H1 (cell line): ENCODE results near the gene DSCAM. TPM values are rescaled to one million over a fixed set of nuclear protein-coding genes. Genes with fewer than 3 reads are reported as not detected.

Experiments used
- CTCF ChIA-PET: fragments of 300-600 bp; sonication (Branson Sonifier 250); formaldehyde crosslinking; loops from one replicate; lab custom pipeline; 2021; ENCODE audit not compliant: partially characterized antibody; lab: Charles Lee
- POLR2A ChIA-PET: fragments of 300-600 bp; sonication (Branson Sonifier 250); formaldehyde crosslinking; loops from one replicate; lab custom pipeline; 2021; ENCODE audit warnings: inconsistent platforms; ENCODE audit not compliant: partially characterized antibody; lab: Charles Lee
- DNase-seq, 2 experiments: peaks; one replicate each; pipeline versions ENCODE4 v3.0.0 to v3.0.0-alpha.2; 2010 to 2022; ENCODE audit warnings: low spot score in 2 of 2, low read depth in 1 of 2, mixed read lengths in 1 of 2
- FAIRE-seq: peaks from 2 replicates; lab custom pipeline; 2011; peaks lifted over from hg19 to GRCh38; lab: Jason Lieb, UNC
- H2AFZ ChIP-seq: 2 replicates; pipeline ENCODE4 v1.8.1; 2012; ENCODE audit warnings: low read length, inconsistent platforms
- H2AK5ac ChIP-seq: 2 replicates; pipeline ENCODE4 v1.6.1; 2013; ENCODE audit warnings: low read depth, low read length
- H2BK120ac ChIP-seq: replicated peaks from 2 replicates; pipeline ENCODE3; 2013; ENCODE audit warnings: low read depth, low read length, inconsistent platforms
- H2BK12ac ChIP-seq: 2 replicates; pipeline ENCODE4 v1.6.1; 2013; ENCODE audit warnings: low read depth, low read length
- H2BK15ac ChIP-seq: 2 replicates; pipeline ENCODE4 v1.6.1; 2013; ENCODE audit warnings: low read length
- H2BK20ac ChIP-seq: 2 replicates; pipeline ENCODE4 v1.6.1; 2013; ENCODE audit warnings: low read length
- H2BK5ac ChIP-seq: 2 replicates; pipeline ENCODE4 v1.6.1; 2013; ENCODE audit warnings: low read depth, low read length
- H3K14ac ChIP-seq: 2 replicates; pipeline ENCODE4 v1.6.1; 2013; ENCODE audit warnings: inconsistent platforms; ENCODE audit not compliant: insufficient read length
- H3K18ac ChIP-seq: 2 replicates; pipeline ENCODE4 v1.6.1; 2013; ENCODE audit warnings: low read length; ENCODE audit errors: extremely low read depth
- H3K23ac ChIP-seq: 2 replicates; pipeline ENCODE4 v1.6.1; 2013; ENCODE audit warnings: inconsistent platforms; ENCODE audit not compliant: insufficient read length
- H3K23me2 ChIP-seq: 2 replicates; pipeline ENCODE4 v1.6.1; 2013; ENCODE audit warnings: low read depth, low read length
- H3K27ac ChIP-seq: 2 replicates; pipeline ENCODE4 v1.6.1; 2011; ENCODE audit warnings: low read depth, low read length, inconsistent platforms
- H3K27me3 ChIP-seq, 4 experiments: replicated peaks in 1 of 4; 1 replicate in 1 of 4; 2 replicates in 3 of 4; pipeline versions ENCODE4 v1.6.1 to v1.8.1; 2011 to 2013; ENCODE audit warnings: low read length in 3 of 4, mild to moderate bottlenecking in 3 of 4, inconsistent platforms in 2 of 4, mixed read lengths in 2 of 4, moderate library complexity in 1 of 4; ENCODE audit not compliant: control insufficient read depth in 3 of 4, insufficient read depth in 3 of 4; ENCODE audit errors: extremely low read depth in 1 of 4
- H3K36me3 ChIP-seq, 4 experiments: 2 replicates each; pipeline versions ENCODE4 v1.6.1 to v1.8.1; 2011 to 2013; ENCODE audit warnings: mild to moderate bottlenecking in 4 of 4, low read length in 3 of 4, moderate library complexity in 2 of 4, control low read depth in 1 of 4, inconsistent platforms in 1 of 4; ENCODE audit not compliant: insufficient read depth in 4 of 4, control insufficient read depth in 2 of 4
- H3K4ac ChIP-seq: replicated peaks from 2 replicates; pipeline ENCODE3; 2013; ENCODE audit warnings: low read length, low read depth, mixed read lengths, inconsistent platforms; ENCODE audit not compliant: insufficient read length
- H3K4me1 ChIP-seq, 4 experiments: replicated peaks in 1 of 4; 1 replicate in 1 of 4; 2 replicates in 3 of 4; pipeline versions ENCODE4 v1.6.1 to v1.8.1; 2011 to 2013; ENCODE audit warnings: low read length in 3 of 4, inconsistent platforms in 2 of 4, mixed read lengths in 1 of 4; ENCODE audit not compliant: insufficient read depth in 4 of 4, control insufficient read depth in 3 of 4
- H3K4me2 ChIP-seq, 2 experiments: 2 replicates each; pipeline versions ENCODE4 v1.6.1 to v1.8.1; 2011 to 2013; ENCODE audit warnings: low read depth in 2 of 2, low read length in 2 of 2, control low read depth in 1 of 2, inconsistent platforms in 1 of 2, mild to moderate bottlenecking in 1 of 2; ENCODE audit not compliant: insufficient read depth in 1 of 2
- H3K4me3 ChIP-seq, 4 experiments: fragments of 200-600, 300-600 bp in 1 of 4; sonication (generic), shearing (Covaris generic), sonication (Bioruptor Twin) in 1 of 4; 2 replicates each; pipeline versions ENCODE4 v1.5.1 to v1.8.1; 2011 to 2016; ENCODE audit warnings: low read length in 4 of 4, low read depth in 3 of 4, control low read depth in 2 of 4, inconsistent platforms in 2 of 4, mild to moderate bottlenecking in 2 of 4, mixed read lengths in 1 of 4, moderate library complexity in 1 of 4; ENCODE audit not compliant: insufficient read depth in 2 of 4; ENCODE audit errors: extremely low read depth in 1 of 4
- H3K56ac ChIP-seq: replicated peaks from 2 replicates; pipeline ENCODE3; 2013; ENCODE audit warnings: low read depth, mild to moderate bottlenecking, mixed read lengths, low read length, inconsistent platforms; ENCODE audit not compliant: insufficient read length
- H3K79me1 ChIP-seq: 2 replicates; pipeline ENCODE4 v1.6.1; 2013; ENCODE audit warnings: low read depth, low read length, control low read depth
- H3K79me2 ChIP-seq, 2 experiments: 2 replicates each; pipeline versions ENCODE4 v1.6.1 to v1.8.1; 2012 to 2013; ENCODE audit warnings: low read length in 2 of 2, mild to moderate bottlenecking in 2 of 2, inconsistent platforms in 1 of 2; ENCODE audit not compliant: insufficient read depth in 2 of 2, control insufficient read depth in 1 of 2
- H3K9ac ChIP-seq, 4 experiments: replicated peaks in 1 of 4; 1 replicate in 1 of 4; 2 replicates in 3 of 4; pipeline versions ENCODE4 v1.6.1 to v1.8.1; 2011 to 2013; ENCODE audit warnings: low read depth in 3 of 4, low read length in 3 of 4, control low read depth in 2 of 4, mild to moderate bottlenecking in 2 of 4, moderate library complexity in 2 of 4, inconsistent platforms in 1 of 4; ENCODE audit errors: extremely low read depth in 1 of 4
- H3K9me3 ChIP-seq, 2 experiments: 2 replicates each; pipeline versions ENCODE4 v1.6.1 to v1.8.1; 2012 to 2013; ENCODE audit warnings: mild to moderate bottlenecking in 2 of 2, moderate library complexity in 2 of 2, control low read depth in 1 of 2, inconsistent platforms in 1 of 2, low read depth in 1 of 2, low read length in 1 of 2, mixed read lengths in 1 of 2; ENCODE audit not compliant: insufficient read depth in 2 of 2
- H4K20me1 ChIP-seq, 2 experiments: replicated peaks in 1 of 2; 2 replicates each; pipeline versions ENCODE3 to v1.8.1; 2011 to 2013; ENCODE audit warnings: inconsistent platforms in 2 of 2, low read length in 2 of 2, mild to moderate bottlenecking in 1 of 2; ENCODE audit not compliant: insufficient read depth in 2 of 2, control insufficient read depth in 1 of 2
- H4K5ac ChIP-seq: 2 replicates; pipeline ENCODE4 v1.6.1; 2013; ENCODE audit warnings: low read length, low read depth, mixed read lengths, inconsistent platforms; ENCODE audit not compliant: insufficient read length
- H4K8ac ChIP-seq: 2 replicates; pipeline ENCODE4 v1.8.0; 2013; ENCODE audit warnings: mild to moderate bottlenecking, moderate library complexity, low read length, inconsistent platforms; ENCODE audit not compliant: insufficient read depth; ENCODE audit errors: extremely low read depth
- H4K91ac ChIP-seq: replicated peaks from 2 replicates; pipeline ENCODE3; 2013; ENCODE audit warnings: low read length, mixed read lengths, inconsistent platforms; ENCODE audit not compliant: insufficient read length
- CBX8 ChIP-seq: fragments of 300-800, 300-1000 bp; sonication (generic); IDR thresholded peaks from 2 replicates; pipeline ENCODE4 v1.7.1; 2016; ENCODE audit warnings: low read depth, low read length, borderline replicate concordance
- CHD2 ChIP-seq: IDR thresholded peaks from 2 replicates; pipeline ENCODE4 v1.6.1; 2012; ENCODE audit warnings: low read length, improper control_type of control experiment
- E2F6 ChIP-seq: IDR thresholded peaks from 2 replicates; pipeline ENCODE4 v1.6.1; 2012; ENCODE audit warnings: inconsistent platforms
- GTF2F1 ChIP-seq: IDR thresholded peaks from 2 replicates; pipeline ENCODE4 v1.6.1; 2012; ENCODE audit warnings: low read depth, low read length, improper control_type of control experiment, borderline replicate concordance
- HDAC2 ChIP-seq, 2 experiments: fragments of 300-600 bp in 1 of 2; sonication (generic) in 1 of 2; IDR thresholded peaks; 2 replicates each; pipeline ENCODE4 v1.6.1; 2011 to 2012; ENCODE audit warnings: low read depth in 2 of 2, low read length in 2 of 2, mild to moderate bottlenecking in 2 of 2, moderate library complexity in 2 of 2, borderline replicate concordance in 1 of 2, inconsistent platforms in 1 of 2
- RFX5 ChIP-seq: IDR thresholded peaks from 2 replicates; pipeline ENCODE4 v1.6.1; 2011; ENCODE audit warnings: low read depth, low read length, improper control_type of control experiment, borderline replicate concordance
- RXRA ChIP-seq: IDR thresholded peaks from 2 replicates; pipeline ENCODE4 v1.6.1; 2011; ENCODE audit warnings: low read depth, mild to moderate bottlenecking, low read length, moderate library complexity; ENCODE audit not compliant: insufficient read depth
- SIRT6 ChIP-seq: IDR thresholded peaks from one replicate; pipeline ENCODE4 v1.7.1; 2012; ENCODE audit warnings: low read length, inconsistent platforms
- SP2 ChIP-seq: IDR thresholded peaks from 2 replicates; pipeline ENCODE4 v1.6.1; 2012; ENCODE audit warnings: mild to moderate bottlenecking, low read length, inconsistent platforms
- SRF ChIP-seq: IDR thresholded peaks from 2 replicates; pipeline ENCODE4 v1.6.1; 2011; ENCODE audit warnings: mild to moderate bottlenecking, low read depth, low read length, moderate library complexity
- TAF7 ChIP-seq: optimal IDR thresholded peaks from 2 replicates; pipeline ENCODE3; 2011; ENCODE audit warnings: low read depth, mild to moderate bottlenecking, inconsistent platforms, low read length, moderate library complexity, borderline replicate concordance
- TCF12 ChIP-seq: IDR thresholded peaks from 2 replicates; pipeline ENCODE4 v1.6.1; 2011; ENCODE audit warnings: low read depth, mild to moderate bottlenecking, low read length
- ZNF274 ChIP-seq: IDR thresholded peaks from 2 replicates; pipeline ENCODE4 v1.7.0; 2012; ENCODE audit warnings: low read length, borderline replicate concordance; ENCODE audit errors: extremely low read depth
- WGBS, 2 experiments: shearing (Covaris generic) in 1 of 2; methylation state at CpG; one replicate each; pipeline versions ENCODE4 v1.1.6 to v1.1.7; 2013 to 2015; ENCODE audit warnings: low lambda C conversion rate in 2 of 2, mixed read lengths in 2 of 2, inconsistent platforms in 1 of 2, low coverage in 1 of 2, missing lambda C conversion rate in 1 of 2; ENCODE audit not compliant: insufficient replicate concordance in 2 of 2, insufficient coverage in 1 of 2, insufficient read length in 1 of 2; ENCODE audit errors: extremely low coverage in 1 of 2, missing lambda C conversion rate in 1 of 2; 5-methylcytosine and 5-hydroxymethylcytosine counted together
- polyA plus RNA-seq, 7 experiments: library from polyadenylated mRNA; depleted of rRNA in 3 of 7; stranded (reverse) in 5 of 7; unstranded in 2 of 7; fragments of >200 nt in 5 of 7; fragments of 200-250 nt in 2 of 7; gene quantifications; 1 replicate in 5 of 7; 2 replicates in 1 of 7; 4 replicates in 1 of 7; pipeline versions ENCODE4 v1.2.1 to v1.2.3, GENCODE V29; 2011 to 2013; ENCODE audit warnings: missing spikeins in 2 of 7, mixed read lengths in 2 of 7
- total RNA-seq: library from RNA; stranded (reverse); fragmentation: NEBNext Ultra II Directional; extraction: Animal tissue kit (Norgen Biotek cat#: 25700); gene quantifications from 2 replicates; pipeline ENCODE4 v1.2.1, GENCODE V29; 2021

Gene DSCAM
- total and polyA plus RNA-seq, 2 of the 8 experiments (the other 6 are each of a cell fraction or from before 2014, with no cell fraction given): 0.02 to 0.15 TPM

- Histone ChIP-seq H3K9ac (no peak overlapping the region), H2BK12ac (no peak overlapping the region), H2BK15ac (no peak overlapping the region), H3K23me2 (no peaks in the 10 kb centered on the region), H3K27ac (no peak overlapping the region), H3K4me1 (no peaks in the 10 kb centered on the region), H3K9me3 (peaks cover 0 to 2% of the 10 kb centered on the region in 2 experiments; a peak in 1 of 4 replicates), H3K18ac (no peak overlapping the region), H4K20me1 (no peaks in the 10 kb centered on the region), H3K4me3 (no peak overlapping the region), H4K91ac (no peak overlapping the region), H2AFZ (0 out of 2 replicates have a peak overlapping the region, but pooled peaks have one; percentile 22), H3K27me3 (no peaks in the 10 kb centered on the region), H2BK20ac (no peak overlapping the region), H3K56ac (no peak overlapping the region), H2BK5ac (no peak overlapping the region), H2AK5ac (no peak overlapping the region), H4K8ac (no peak overlapping the region), H3K14ac (no peak overlapping the region), H3K79me1 (no peaks in the 10 kb centered on the region), H3K23ac (no peak overlapping the region), H3K36me3 (no peaks in the 10 kb centered on the region), H3K79me2 (no peaks in the 10 kb centered on the region), H2BK120ac (no peak overlapping the region), H3K4me2 (no peak overlapping the region), H3K4ac (no peak overlapping the region), H4K5ac (no peak overlapping the region)
- 93% methylated on average over 6 of the region's 6 CpGs; no CpG with 5 or more reads in 1 of the 2 experiments for WGBS, 2 experiments
- ChIA-PET CTCF (interaction anchor here (0.5 kb wide), 1 partner anchor 13 kb away, joined by 3 read pairs; no protein-coding TSS in a partner anchor), POLR2A (no interaction called here)
- DNase-seq: no peak
- FAIRE-seq: no peak
- TF ChIP-seq ZNF274: no peak
- no peak for TF ChIP-seq GTF2F1
- TF ChIP-seq E2F6: no peak
- TF ChIP-seq TCF12: no peak
- no peak for TF ChIP-seq CBX8
- no peak for TF ChIP-seq SP2
- TF ChIP-seq HDAC2 (IDR thresholded peaks at IDR 0.05; ENCODE audit: borderline replicate concordance in 1 of 2, low read depth in 2 of 2, low read length in 2 of 2): no peak
- no peak for TF ChIP-seq SIRT6
- no peak for TF ChIP-seq RFX5
- no peak for TF ChIP-seq TAF7
- no peak for TF ChIP-seq SRF
- no peak for TF ChIP-seq RXRA
- TF ChIP-seq CHD2: no peak
These were observed 207.3 kb downstream of the DSCAM start for GRCh38 chr21:40639616-40640194.
